ENCODE data around the gene TTC3.
A peak's percentile ranks its signal among the peaks of the same experiment; 100 is the strongest.
"Not testable (repeated sequence)": the region's sequence is repeated elsewhere in the genome, so short reads cannot be mapped to it uniquely, and the experiment has no call there.

TTC3 gene

DNA sequence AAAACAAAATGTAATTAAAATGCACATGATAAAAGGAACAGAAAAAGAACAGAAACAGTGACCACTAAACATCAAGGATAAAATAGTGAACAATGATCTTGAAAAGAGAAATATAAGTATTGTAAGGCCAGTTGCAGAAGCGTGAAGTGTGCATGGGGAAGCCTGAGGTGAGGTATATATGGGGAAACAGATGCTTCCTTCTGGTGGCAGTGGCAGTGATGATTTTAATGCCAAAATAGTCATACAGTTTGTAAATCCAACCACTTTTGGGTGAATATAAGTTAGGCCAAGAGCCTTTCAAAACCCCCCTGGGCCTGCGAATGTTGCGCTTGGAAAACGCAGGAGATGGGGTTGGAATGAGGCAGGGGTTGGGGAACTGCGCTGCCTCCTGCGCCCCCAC, 27.3 kb downstream of the TTC3 start:
- TF ChIP-seq TAF1 (IDR thresholded peaks at IDR 0.05; ENCODE audit: borderline replicate concordance, low read depth, low read length): no peak
- no peak for TF ChIP-seq POLR2AphosphoS5 (IDR thresholded peaks at IDR 0.05; ENCODE audit: low read depth, low read length)
- no peak for TF ChIP-seq POLR2A (IDR thresholded peaks at IDR 0.05; ENCODE audit: low read depth, low read length)
- no peak for FAIRE-seq

DNA sequence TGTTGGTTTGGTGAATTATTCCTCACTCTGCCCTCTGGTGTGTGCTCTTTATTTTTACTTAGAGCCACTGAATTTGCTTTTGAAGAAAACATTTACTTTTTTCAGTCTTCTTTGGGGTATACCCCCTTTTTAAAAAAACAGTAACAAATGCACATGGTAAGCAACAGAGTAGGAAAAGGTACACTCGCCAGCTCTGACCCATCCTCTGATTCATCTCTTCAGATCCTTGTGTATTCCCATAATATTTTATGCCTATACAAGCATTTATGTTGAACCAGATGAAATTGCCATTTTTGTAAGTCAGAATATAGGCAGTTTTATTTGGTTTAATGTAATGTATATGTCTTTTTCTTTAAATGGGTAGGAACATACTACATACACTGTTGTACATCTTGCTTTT, 28.3 kb downstream of the TTC3 start:
- no peak for TF ChIP-seq POLR2AphosphoS5 (IDR thresholded peaks at IDR 0.05; ENCODE audit: low read depth, low read length)
- TF ChIP-seq POLR2A (IDR thresholded peaks at IDR 0.05; ENCODE audit: low read depth, low read length): no peak
- no peak for TF ChIP-seq TAF1 (IDR thresholded peaks at IDR 0.05; ENCODE audit: borderline replicate concordance, low read depth, low read length)
- no peak for FAIRE-seq
- DNase-seq (ENCODE audit: insufficient read length): no peak

More for the DNA sequence above, 27.3 kb downstream of the TTC3 start:
- no peak for DNase-seq (ENCODE audit: insufficient read length)

DNA sequence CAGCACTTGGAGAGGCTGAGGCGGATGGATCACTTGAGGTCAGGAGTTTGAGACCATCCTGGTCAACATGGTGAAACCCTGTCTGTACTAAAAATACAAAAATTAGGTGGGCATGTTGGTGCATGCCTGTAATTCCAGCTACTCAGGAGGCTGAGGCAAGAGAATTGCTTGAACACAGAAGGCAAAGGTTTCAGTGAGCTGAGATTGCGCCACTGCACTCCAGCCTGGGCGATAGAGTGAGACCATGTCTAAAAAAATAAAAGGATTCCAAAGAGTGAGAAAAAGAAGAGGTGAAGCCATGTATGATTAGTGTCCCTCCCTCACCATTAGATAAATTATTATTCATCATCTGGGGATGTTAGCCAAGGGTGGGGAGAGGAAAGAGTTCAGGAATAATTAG, 29.7 kb downstream of the TTC3 start:
- FAIRE-seq; DNase-seq (ENCODE audit: insufficient read length): not testable (repeated sequence)

DNA sequence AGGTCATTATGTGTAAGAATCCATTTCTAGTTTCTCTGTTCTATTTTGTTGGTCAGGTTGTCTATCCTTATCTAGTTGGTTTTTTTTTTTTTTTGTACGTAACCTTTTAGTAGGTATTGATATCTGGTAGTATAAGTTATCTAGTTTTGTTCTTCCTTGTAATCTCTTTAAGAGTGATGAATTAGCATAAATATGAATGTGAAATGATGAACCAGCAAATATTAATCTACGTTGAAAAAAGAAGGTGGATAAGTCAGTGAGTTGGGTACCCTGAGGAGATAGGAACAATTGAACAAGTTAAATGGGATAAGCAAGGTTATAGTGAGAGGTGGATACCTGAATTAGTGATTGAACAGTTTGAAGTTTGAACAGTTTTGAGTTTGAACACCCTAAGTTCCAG, 33.9 kb downstream of the TTC3 start:
- TF ChIP-seq POLR2AphosphoS5 (IDR thresholded peaks at IDR 0.05; ENCODE audit: low read depth, low read length): no peak
- TF ChIP-seq POLR2A (IDR thresholded peaks at IDR 0.05; ENCODE audit: low read depth, low read length): no peak
- no peak for TF ChIP-seq TAF1 (IDR thresholded peaks at IDR 0.05; ENCODE audit: borderline replicate concordance, low read depth, low read length)
- no peak for FAIRE-seq

DNA sequence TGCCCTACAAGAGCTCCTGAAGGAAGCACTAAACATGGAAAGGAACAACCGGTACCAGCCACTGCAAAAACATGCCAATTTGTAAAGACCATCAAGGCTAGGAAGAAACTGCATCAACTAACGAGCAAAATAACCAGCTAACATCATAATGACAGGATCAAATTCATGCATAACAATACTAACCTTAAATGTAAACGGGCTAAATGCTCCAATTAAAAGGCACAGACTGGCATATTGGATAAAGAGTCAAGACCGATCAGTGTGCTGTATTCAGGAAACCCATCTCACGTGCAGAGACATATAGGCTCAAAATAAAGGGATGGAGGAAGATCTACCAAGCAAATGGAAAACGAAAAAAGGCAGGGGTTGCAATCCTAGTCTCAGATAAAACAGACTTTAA, 38.0 kb downstream of the TTC3 start:
- FAIRE-seq; DNase-seq (ENCODE audit: insufficient read length): not testable (repeated sequence)

More for the DNA sequence above, 33.9 kb downstream of the TTC3 start:
- DNase-seq (ENCODE audit: insufficient read length): no peak

DNA sequence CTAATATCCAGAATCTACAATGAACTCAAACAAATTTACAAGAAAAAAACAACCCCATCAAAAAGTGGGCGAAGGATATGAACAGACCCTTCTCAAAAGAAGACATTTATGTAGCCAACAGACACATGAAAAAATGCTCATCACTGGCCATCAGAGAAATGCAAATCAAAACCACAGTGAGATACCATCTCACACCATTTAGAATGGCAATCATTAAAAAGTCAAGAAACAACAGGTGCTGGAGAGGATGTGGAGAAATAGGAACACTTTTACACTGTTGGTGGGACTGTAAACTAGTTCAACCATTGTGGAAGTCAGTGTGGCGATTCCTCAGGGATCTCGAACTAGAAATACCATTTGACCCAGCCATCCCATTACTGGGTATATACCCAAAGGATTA, 41.2 kb downstream of the TTC3 start:
- FAIRE-seq; DNase-seq (ENCODE audit: insufficient read length): not testable (repeated sequence)

DNA sequence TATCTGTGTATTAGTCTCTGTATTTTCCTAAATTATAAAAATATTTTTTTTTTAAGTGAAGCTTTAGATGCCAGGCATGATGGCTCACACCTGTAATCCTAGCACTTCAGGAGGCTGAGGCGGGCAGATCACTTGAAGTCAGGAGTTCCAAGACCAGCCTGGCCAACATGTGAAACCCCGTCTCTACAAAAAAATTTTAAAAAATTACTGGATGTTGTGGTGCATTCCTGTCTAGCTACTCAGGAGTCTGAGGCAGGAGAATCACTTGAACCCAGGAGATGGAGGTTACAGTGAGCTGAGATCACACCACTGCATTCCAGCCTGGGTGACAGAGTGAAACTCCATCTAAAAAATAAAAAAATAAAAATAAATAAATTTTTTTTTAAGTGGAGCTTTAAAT, 43.4 kb downstream of the TTC3 start:
- DNase-seq (ENCODE audit: insufficient read length); FAIRE-seq: not testable (repeated sequence)

DNA sequence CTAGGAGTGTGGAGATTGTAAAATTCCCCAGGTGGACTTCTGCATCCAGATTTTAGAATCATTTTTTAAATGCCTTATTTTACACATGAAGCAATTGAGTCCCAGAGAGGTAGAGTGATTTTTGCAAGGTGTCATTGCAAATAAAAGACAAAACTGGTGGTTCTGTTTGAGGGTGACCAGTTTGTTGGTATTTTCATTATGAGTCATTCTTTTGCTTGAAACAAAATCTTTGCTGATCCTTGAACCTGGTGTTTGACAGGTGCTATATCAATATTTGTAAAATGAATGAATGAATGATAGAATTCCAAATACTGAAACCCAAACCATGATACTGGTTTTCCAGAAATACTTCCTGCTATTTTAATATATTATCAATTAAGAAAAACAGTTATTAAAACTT, 44.1 kb downstream of the TTC3 start:
- no peak for DNase-seq (ENCODE audit: insufficient read length)
- no peak for TF ChIP-seq POLR2AphosphoS5 (IDR thresholded peaks at IDR 0.05; ENCODE audit: low read depth, low read length)
- TF ChIP-seq TAF1 (IDR thresholded peaks at IDR 0.05; ENCODE audit: borderline replicate concordance, low read depth, low read length): no peak
- TF ChIP-seq POLR2A (IDR thresholded peaks at IDR 0.05; ENCODE audit: low read depth, low read length): no peak

DNA sequence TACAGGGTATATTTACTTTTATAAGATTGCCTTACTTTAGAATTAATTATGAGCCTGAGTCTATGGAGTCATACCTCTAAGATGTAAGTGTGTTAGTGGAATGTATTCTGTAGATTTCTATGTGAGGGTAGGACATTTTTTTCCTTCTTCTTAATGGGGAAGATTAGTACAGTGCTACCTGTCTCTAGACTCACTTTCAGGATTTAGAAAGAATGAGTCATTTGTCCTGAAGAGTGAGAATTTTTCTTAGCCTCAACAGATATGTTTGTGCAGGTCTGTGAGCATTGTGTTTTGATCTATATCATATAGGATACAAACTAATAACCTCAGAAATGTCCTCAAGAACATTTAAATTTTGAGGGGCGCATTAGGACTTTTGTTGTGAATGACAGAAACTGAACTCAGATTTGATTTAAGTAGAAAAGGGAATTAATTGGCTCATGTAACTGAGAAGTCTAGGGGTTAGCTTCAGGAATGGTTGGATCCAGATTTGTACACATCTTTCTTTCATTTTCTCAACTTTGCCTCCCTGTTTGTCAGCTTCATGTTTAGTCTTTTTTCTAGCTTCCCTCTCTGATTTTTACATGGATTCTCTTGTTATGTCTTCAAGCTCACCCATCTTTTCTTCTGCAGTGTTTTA, 45.3 kb downstream of the TTC3 start:
- no peak for DNase-seq (ENCODE audit: insufficient read length)
- no peak for TF ChIP-seq TAF1 (IDR thresholded peaks at IDR 0.05; ENCODE audit: borderline replicate concordance, low read depth, low read length)
- no peak for TF ChIP-seq POLR2A (IDR thresholded peaks at IDR 0.05; ENCODE audit: low read depth, low read length)
- TF ChIP-seq POLR2AphosphoS5 (IDR thresholded peaks at IDR 0.05; ENCODE audit: low read depth, low read length): no peak
- FAIRE-seq: peak; percentile 46

More for the DNA sequence above, 44.1 kb downstream of the TTC3 start:
- FAIRE-seq: no peak

DNA sequence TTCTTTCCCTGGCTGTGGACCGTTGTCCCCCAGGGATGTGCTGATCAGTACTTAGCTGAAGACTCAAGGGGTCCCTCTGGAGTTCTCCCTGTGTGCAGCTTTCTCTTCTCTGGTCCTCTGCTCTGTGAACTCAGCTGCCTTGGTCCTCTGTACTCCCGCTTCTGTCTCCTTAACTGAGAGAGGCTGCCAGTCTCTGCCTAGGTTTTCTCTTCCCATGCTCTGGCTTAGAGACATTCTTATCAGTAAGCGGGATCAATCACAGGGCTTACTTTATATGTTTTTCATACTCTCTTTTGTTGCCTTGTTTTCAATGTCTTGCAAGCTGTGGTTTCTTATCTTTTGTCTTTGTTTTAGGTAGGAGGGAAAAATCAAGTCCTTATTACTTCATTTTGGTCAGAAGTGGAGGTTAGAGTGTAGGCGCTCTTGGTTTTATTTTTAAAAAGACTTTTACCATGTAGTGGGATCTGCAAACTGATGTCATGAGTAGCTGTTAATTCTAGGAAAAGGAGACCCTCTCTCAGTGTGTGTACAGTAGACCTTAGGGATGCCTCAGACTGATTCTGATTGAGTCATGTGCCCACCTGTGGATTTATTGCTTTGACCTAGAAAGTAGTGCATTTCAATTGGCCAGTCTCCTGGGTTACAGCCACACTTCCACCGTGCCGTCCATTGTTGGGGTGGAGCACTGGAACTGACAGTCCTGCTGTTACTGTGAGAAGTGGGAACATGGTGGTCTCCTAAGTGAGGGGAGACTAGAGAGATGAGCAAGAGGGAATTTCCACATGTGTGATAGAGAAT, 46.6 kb downstream of the TTC3 start:
- DNase-seq (ENCODE audit: insufficient read length): no peak
- peak; percentile 24 for FAIRE-seq
- no peak for TF ChIP-seq POLR2A (IDR thresholded peaks at IDR 0.05; ENCODE audit: low read depth, low read length)
- TF ChIP-seq POLR2AphosphoS5 (IDR thresholded peaks at IDR 0.05; ENCODE audit: low read depth, low read length): no peak
- no peak for TF ChIP-seq TAF1 (IDR thresholded peaks at IDR 0.05; ENCODE audit: borderline replicate concordance, low read depth, low read length)

DNA sequence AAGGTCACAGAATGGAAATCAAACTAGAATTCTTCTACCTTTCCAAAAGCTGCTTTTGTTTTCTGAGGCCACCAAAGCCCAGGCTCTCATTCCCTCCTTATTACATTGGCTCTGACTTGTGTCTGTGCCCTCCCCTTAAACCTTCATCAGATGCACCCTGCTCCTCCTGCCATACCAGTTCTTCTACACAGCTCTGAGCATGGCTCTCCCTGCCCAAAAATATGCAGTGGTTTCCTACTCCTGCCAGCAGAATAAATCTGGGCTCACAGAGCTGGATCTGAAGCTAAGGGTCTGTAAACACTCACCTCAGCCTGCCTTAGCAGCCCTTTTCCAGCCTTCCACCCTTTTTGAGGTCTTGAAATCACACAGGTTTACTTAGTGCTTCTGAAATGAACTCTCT, 55.0 kb downstream of the TTC3 start:
- FAIRE-seq: no peak
- TF ChIP-seq TAF1 (IDR thresholded peaks at IDR 0.05; ENCODE audit: borderline replicate concordance, low read depth, low read length) (no peak), POLR2AphosphoS5 (IDR thresholded peaks at IDR 0.05; ENCODE audit: low read depth, low read length) (no peak), POLR2A (IDR thresholded peaks at IDR 0.05; ENCODE audit: low read depth, low read length) (no peak)
- no peak for DNase-seq (ENCODE audit: insufficient read length)

DNA sequence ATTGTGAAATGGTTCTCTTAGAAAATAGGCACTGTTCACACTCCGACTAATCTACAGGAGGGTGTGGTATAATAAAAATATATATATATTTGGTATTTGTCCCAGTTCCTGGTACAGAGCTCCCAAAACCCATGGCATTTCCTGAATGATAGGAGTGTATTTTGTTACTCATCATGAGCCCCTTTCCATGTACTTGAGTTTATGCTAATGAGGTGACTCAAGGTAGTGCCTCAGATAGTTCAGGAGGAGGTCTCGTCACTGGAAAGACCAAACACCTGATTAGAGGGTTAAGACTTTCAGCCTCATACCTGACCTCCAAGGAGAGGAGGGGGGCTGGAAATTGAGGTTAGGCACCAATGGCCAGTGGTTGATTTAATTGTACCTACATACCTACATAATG, 57.9 kb downstream of the TTC3 start:
- DNase-seq (ENCODE audit: insufficient read length): no peak
- TF ChIP-seq POLR2A (IDR thresholded peaks at IDR 0.05; ENCODE audit: low read depth, low read length): no peak
- no peak for TF ChIP-seq POLR2AphosphoS5 (IDR thresholded peaks at IDR 0.05; ENCODE audit: low read depth, low read length)
- no peak for TF ChIP-seq TAF1 (IDR thresholded peaks at IDR 0.05; ENCODE audit: borderline replicate concordance, low read depth, low read length)
- no peak for FAIRE-seq

DNA sequence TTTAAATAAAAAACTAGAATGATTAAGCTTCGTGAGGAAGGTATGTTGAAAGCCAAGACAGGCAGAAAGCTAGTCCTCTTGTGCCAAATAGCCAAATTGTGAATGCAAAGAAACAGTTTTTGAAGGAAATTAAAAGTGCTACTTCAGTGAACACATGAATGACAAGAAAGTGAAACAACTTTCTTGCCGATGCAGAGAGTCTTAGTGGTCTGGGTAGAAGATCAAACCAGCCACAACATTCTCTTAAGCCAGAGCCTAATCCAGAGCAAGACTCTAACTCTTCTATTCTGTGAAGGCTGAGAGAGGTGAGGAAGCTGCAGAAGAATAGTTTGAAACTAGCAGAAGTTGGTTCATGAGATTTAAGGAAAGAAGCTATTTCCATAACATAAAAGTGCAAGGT, 63.2 kb downstream of the TTC3 start:
- no peak for TF ChIP-seq POLR2A (IDR thresholded peaks at IDR 0.05; ENCODE audit: low read depth, low read length)
- no peak for TF ChIP-seq POLR2AphosphoS5 (IDR thresholded peaks at IDR 0.05; ENCODE audit: low read depth, low read length)
- TF ChIP-seq TAF1 (IDR thresholded peaks at IDR 0.05; ENCODE audit: borderline replicate concordance, low read depth, low read length): no peak
- FAIRE-seq (no peak), DNase-seq (ENCODE audit: insufficient read length) (no peak)
